ENCODE measurements around the gene FAAP24. TPM values are rescaled to one million over a fixed set of nuclear protein-coding genes. Genes with fewer than 3 reads are reported as not detected.
"Not testable (repeated sequence)": the region's sequence is repeated elsewhere in the genome, so short reads cannot be mapped to it uniquely, and the experiment has no call there.

The FAAP24 gene
- total and polyA plus RNA-seq, 8 donors, result 0.34 to 1.0 (median 0.42) TPM

- intact Hi-C loops (cut with DNase I); H3K9me3 ChIP-seq; ATAC-seq; H3K4me1 ChIP-seq; H3K4me3 ChIP-seq; H3K36me3 ChIP-seq; FAIRE-seq; DNase-seq; H3K27ac ChIP-seq; H3K27me3 ChIP-seq: not testable (repeated sequence)
- WGBS, 2 donors, result 93 to 96% methylated on average over 6 of the region's 6 CpGs
Measured at GRCh38 chr19:32982488-32982887, 10.4 kb downstream of the FAAP24 start.

GRCh38 chr19:32988254-32988653, 16.2 kb downstream of the FAAP24 start:
- H3K9me3 ChIP-seq; intact Hi-C loops (cut with DNase I); H3K4me3 ChIP-seq; H3K36me3 ChIP-seq; H3K4me1 ChIP-seq; DNase-seq; H3K27me3 ChIP-seq; FAIRE-seq; H3K27ac ChIP-seq: not testable (repeated sequence)
- 27 to 28% methylated on average over 5 of the region's 5 CpGs for WGBS, 2 donors
- peak; percentile 12 to 53 (median 29) for ATAC-seq

- Histone ChIP-seq H3K4me3 (no peak overlapping the region), H3K4me1 (peaks cover 0 to 7% (median 0%) of the 10 kb centered on the region in 3 donors), H3K36me3 (peaks cover 0 to 6% (median 4%) of the 10 kb centered on the region in 3 donors), H3K27me3 (no peaks in the 10 kb centered on the region), H3K27ac (no peak overlapping the region), H3K9me3 (no peaks in the 10 kb centered on the region)
- DNase-seq (no peak), FAIRE-seq (no peak), ATAC-seq (peak; percentile 35 to 68 (median 47))
- WGBS, 2 donors, result 18 to 26% methylated on average over 5 of the region's 5 CpGs
- intact Hi-C loops (cut with DNase I), result no loop called here
- no peak for TF ChIP-seq CTCF (IDR thresholded peaks at IDR 0.05)
Measured at GRCh38 chr19:32988724-32989123, 16.7 kb downstream of the FAAP24 start.

- H3K4me1 ChIP-seq; H3K36me3 ChIP-seq; DNase-seq; H3K4me3 ChIP-seq; H3K9me3 ChIP-seq; FAIRE-seq; H3K27me3 ChIP-seq; H3K27ac ChIP-seq; ATAC-seq; intact Hi-C loops (cut with DNase I): not testable (repeated sequence)
- 90 to 95% methylated on average over 14 to 17 of the region's 17 CpGs for WGBS, 2 donors
Measured at GRCh38 chr19:32995966-32996365, 23.9 kb downstream of the FAAP24 start.

- FAIRE-seq; H3K9me3 ChIP-seq; H3K27me3 ChIP-seq; DNase-seq; ATAC-seq; H3K4me1 ChIP-seq; H3K27ac ChIP-seq; H3K4me3 ChIP-seq; H3K36me3 ChIP-seq; intact Hi-C loops (cut with DNase I): not testable (repeated sequence)
- WGBS, 2 donors, result 65 to 66% methylated on average over 7 of the region's 7 CpGs
Measured at GRCh38 chr19:32997061-32997464, 25.0 kb downstream of the FAAP24 start.

- no peaks in the 10 kb centered on the region for H3K9me3 ChIP-seq
- intact Hi-C loops (cut with DNase I), result no loop called here
- 87 to 93% methylated on average over 14 of the region's 14 CpGs for WGBS, 2 donors
- H3K4me1 ChIP-seq, result peaks cover 0 to 3% (median 0%) of the 10 kb centered on the region in 3 donors
- H3K4me3 ChIP-seq, result no peak overlapping the region
- ATAC-seq (no peak), DNase-seq (no peak), FAIRE-seq (no peak)
- peaks cover 0 to 11% (median 0%) of the 10 kb centered on the region in 3 donors for H3K36me3 ChIP-seq
- no peak for TF ChIP-seq CTCF (IDR thresholded peaks at IDR 0.05)
- H3K27me3 ChIP-seq, result no peaks in the 10 kb centered on the region
- no peak overlapping the region for H3K27ac ChIP-seq
Measured at GRCh38 chr19:32997716-32998355, 25.8 kb downstream of the FAAP24 start.

- 86% methylated on average over 3 of the region's 3 CpGs for whole genome bisulfite sequencing, 2 donors
- no peak for ATAC-seq
Measured at GRCh38 chr19:32998722-32999121, 26.7 kb downstream of the FAAP24 start.

More at GRCh38 chr19:32998722-32999121, 26.7 kb downstream of the FAAP24 start:
- FAIRE-seq, result no peak
- no peaks in the 10 kb centered on the region for H3K27me3 ChIP-seq
- no peak for DNase-seq
- H3K9me3 ChIP-seq, result no peaks in the 10 kb centered on the region
- H3K4me1 ChIP-seq, result peaks cover 0 to 3% (median 0%) of the 10 kb centered on the region in 3 donors
- TF ChIP-seq CTCF (IDR thresholded peaks at IDR 0.05), result no peak
- H3K4me3 ChIP-seq, result no peak overlapping the region
- H3K27ac ChIP-seq, result no peak overlapping the region
- peaks cover 0 to 11% (median 0%) of the 10 kb centered on the region in 3 donors for H3K36me3 ChIP-seq
- intact Hi-C loops (cut with DNase I), result no loop called here
